Hepatocyte (in vitro differentiated cells): ENCODE results near the gene INTS11. TPM values are rescaled to one million over a fixed set of nuclear protein-coding genes. Genes with fewer than 3 reads are reported as not detected.

Experiments used
- DNase-seq: peaks from one replicate; pipeline ENCODE4 v3.0.0-alpha.2; 2016; ENCODE audit warnings: low spot score
- H2AFZ ChIP-seq: fragments of 200-600 bp; sonication (generic); 2 replicates; pipeline ENCODE4 v1.6.0; 2016; ENCODE audit warnings: antibody characterized with exemption, mild to moderate bottlenecking
- H3K27ac ChIP-seq: fragments of 200-600 bp; sonication (generic); 2 replicates; pipeline ENCODE4 v1.5.1; 2016; ENCODE audit warnings: mild to moderate bottlenecking
- H3K27me3 ChIP-seq: fragments of 200-600 bp; sonication (generic); 2 replicates; pipeline ENCODE4 v1.6.1; 2016
- H3K36me3 ChIP-seq: fragments of 200-600 bp; sonication (generic); replicated peaks from 2 replicates; pipeline ENCODE4 v1.5.1; 2016; ENCODE audit warnings: low read depth; ENCODE audit not compliant: insufficient read depth
- H3K4me1 ChIP-seq: fragments of 200-600 bp; sonication (generic); 2 replicates; pipeline ENCODE4 v1.5.1; 2016; ENCODE audit warnings: mild to moderate bottlenecking, moderate library complexity; ENCODE audit not compliant: insufficient read depth
- H3K4me2 ChIP-seq: fragments of 200-600 bp; sonication (generic); 2 replicates; pipeline ENCODE4 v1.6.0; 2016
- H3K4me3 ChIP-seq: fragments of 200-600 bp; sonication (generic); 2 replicates; pipeline ENCODE4 v1.5.1; 2016; ENCODE audit warnings: mild to moderate bottlenecking
- H3K79me2 ChIP-seq: fragments of 200-600 bp; sonication (generic); 2 replicates; pipeline ENCODE4 v1.6.0; 2017; ENCODE audit warnings: mild to moderate bottlenecking
- H3K9me2 ChIP-seq: fragments of 200-600 bp; sonication (generic); replicated peaks from 2 replicates; pipeline ENCODE4 v1.6.0; 2017; ENCODE audit warnings: mild to moderate bottlenecking; ENCODE audit not compliant: insufficient read depth
- H3K9me3 ChIP-seq: fragments of 200-600 bp; sonication (generic); 2 replicates; pipeline ENCODE4 v1.5.1; 2016; ENCODE audit warnings: low read depth, mild to moderate bottlenecking
- H4K20me1 ChIP-seq: fragments of 200-600 bp; sonication (generic); 2 replicates; pipeline ENCODE4 v1.6.0; 2016; ENCODE audit warnings: mild to moderate bottlenecking; ENCODE audit not compliant: insufficient read depth, poor library complexity, severe bottlenecking
- CTCF ChIP-seq: fragments of 200-600 bp; sonication (generic); IDR thresholded peaks from 2 replicates; pipeline ENCODE4 v1.5.1; 2016; ENCODE audit warnings: antibody characterized with exemption, mild to moderate bottlenecking; ENCODE audit not compliant: poor library complexity
- EZH2 ChIP-seq: fragments of 200-600 bp; sonication (generic); IDR thresholded peaks from 2 replicates; pipeline ENCODE4 v1.6.1; 2016; ENCODE audit warnings: antibody characterized with exemption, mild to moderate bottlenecking, borderline replicate concordance
- EZH2phosphoT487 ChIP-seq: fragments of 200-600 bp; sonication (generic); IDR thresholded peaks from one replicate; pipeline ENCODE4 v1.6.1; 2018; ENCODE audit warnings: antibody characterized with exemption, mild to moderate bottlenecking, low read depth, moderate library complexity; ENCODE audit not compliant: unreplicated experiment, severe bottlenecking
- WGBS: methylation state at CpG from one replicate; pipeline ENCODE4 v1.1.6; 2016; ENCODE audit warnings: low lambda C conversion rate; ENCODE audit errors: missing lambda C conversion rate; 5-methylcytosine and 5-hydroxymethylcytosine counted together
- polyA plus RNA-seq: library from polyadenylated mRNA; unstranded; fragments of >200 nt; fragmentation: Nextera tagmentation; extraction: Ambion mirVana; gene quantifications from 2 replicates; pipeline ENCODE4 v1.2.1, GENCODE V29; 2016
- total RNA-seq: library from RNA; depleted of rRNA; stranded (reverse); fragments of >200 nt; gene quantifications from 2 replicates; pipeline ENCODE4 v1.2.3, GENCODE V29; 2014

INTS11 gene
- total and polyA plus RNA-seq, 2 experiments from 2014 or later, result 80.4 to 80.6 TPM

GRCh38 chr1:1342061-1342562, 17.7 kb upstream of the INTS11 start:
- Histone ChIP-seq H4K20me1 (peaks cover 32% of the 10 kb centered on the region), H3K36me3 (no peaks in the 10 kb centered on the region), H3K4me2 (no peak overlapping the region), H3K4me3 (no peak overlapping the region), H3K27me3 (no peaks in the 10 kb centered on the region), H3K27ac (no peak overlapping the region), H3K9me2 (no peaks in the 10 kb centered on the region), H3K9me3 (no peaks in the 10 kb centered on the region), H3K79me2 (peaks cover 45% of the 10 kb centered on the region), H3K4me1 (peaks cover 26% of the 10 kb centered on the region), H2AFZ (no peak overlapping the region)
- TF ChIP-seq EZH2 (no peak), EZH2phosphoT487 (no peak), CTCF (no peak)
- no peak for DNase-seq
- 95% methylated on average over 27 of the region's 28 CpGs for WGBS

GRCh38 chr1:1341549-1342021, 17.1 kb upstream of the INTS11 start:
- peaks cover 29% of the 10 kb centered on the region for H4K20me1 ChIP-seq
- over 99% methylated on average over 16 of the region's 17 CpGs for WGBS

GRCh38 chr1:1340791-1341548, 16.5 kb upstream of the INTS11 start:
- Histone ChIP-seq H3K27me3 (no peaks in the 10 kb centered on the region), H3K9me3 (no peaks in the 10 kb centered on the region), H3K79me2 (peaks cover 34% of the 10 kb centered on the region), H3K27ac (no peak overlapping the region), H3K36me3 (no peaks in the 10 kb centered on the region), H3K9me2 (no peaks in the 10 kb centered on the region), H3K4me2 (no peak overlapping the region), H2AFZ (no peak overlapping the region), H3K4me1 (peaks cover 18% of the 10 kb centered on the region), H4K20me1 (peaks cover 23% of the 10 kb centered on the region), H3K4me3 (no peak overlapping the region)
- WGBS, result 96% methylated on average over 35 of the region's 36 CpGs
- TF ChIP-seq CTCF (no peak), EZH2phosphoT487 (no peak), EZH2 (no peak)
- DNase-seq, result no peak

More at GRCh38 chr1:1341549-1342021, 17.1 kb upstream of the INTS11 start:
- Histone ChIP-seq H3K27ac (no peak overlapping the region), H3K27me3 (no peaks in the 10 kb centered on the region), H3K4me3 (no peak overlapping the region), H3K9me3 (no peaks in the 10 kb centered on the region), H3K4me1 (peaks cover 22% of the 10 kb centered on the region), H3K79me2 (peaks cover 40% of the 10 kb centered on the region), H3K4me2 (no peak overlapping the region), H2AFZ (no peak overlapping the region), H3K36me3 (no peaks in the 10 kb centered on the region), H3K9me2 (no peaks in the 10 kb centered on the region)
- DNase-seq, result no peak
- TF ChIP-seq EZH2phosphoT487 (no peak), CTCF (no peak), EZH2 (no peak)
